IMR-90 (cell line): ENCODE data around the gene TRPM4. TPM values are rescaled to one million over a fixed set of nuclear protein-coding genes. Genes with fewer than 3 reads are reported as not detected.

ENCODE experiments used
- ATAC-seq: fragments of 200-7000 bp; cut with Tn5 transposase; 2 replicates; pipeline ENCODE4 v1.9.1; 2020; ENCODE audit warnings: low read depth, mild to moderate bottlenecking, moderate library complexity
- Bru-seq: library from RNA; stranded (reverse); fragments of 400-500 nt; gene quantifications from one replicate; lab custom pipeline; 2021; lab: Mats Ljungman, UMichigan
- BruChase-seq, 2 experiments: library from RNA; stranded (reverse); fragments of 400-500 nt; gene quantifications; one replicate each; lab custom pipeline; 2021; lab: Mats Ljungman, UMichigan
- BruUV-seq: library from RNA; stranded (reverse); fragments of 400-500 nt; replicated peaks from 2 replicates; lab custom pipeline; 2021; lab: Mats Ljungman, UMichigan
- CTCF ChIA-PET: fragments of 300-600 bp; formaldehyde crosslinking; extraction: SDS; loops from one replicate; lab custom pipeline; 2021; ENCODE audit warnings: antibody characterized with exemption; lab: Yijun Ruan, JAX
- POLR2A ChIA-PET: fragments of 300-600 bp; sonication (Branson Sonifier 250); formaldehyde crosslinking; loops from one replicate; lab custom pipeline; 2022; ENCODE audit warnings: antibody characterized with exemption; ENCODE audit not compliant: unreplicated experiment; lab: Charles Lee
- DNase-seq: peaks from one replicate; pipeline ENCODE4 v3.0.0; 2013
- H2AFZ ChIP-seq: replicated peaks from 2 replicates; pipeline ENCODE3; 2013; ENCODE audit warnings: low read length, mild to moderate bottlenecking; ENCODE audit not compliant: poor library complexity
- H2AK5ac ChIP-seq: 2 replicates; pipeline ENCODE4 v1.6.1; 2013; ENCODE audit warnings: low read depth, low read length, inconsistent platforms
- H2AK9ac ChIP-seq: replicated peaks from 2 replicates; pipeline ENCODE3; 2013; ENCODE audit warnings: mild to moderate bottlenecking, low read depth, low read length, moderate library complexity; ENCODE audit not compliant: poor library complexity
- H2BK120ac ChIP-seq: 2 replicates; pipeline ENCODE4 v1.6.1; 2013; ENCODE audit warnings: low read depth, low read length, inconsistent platforms
- H2BK15ac ChIP-seq: 3 replicates; pipeline ENCODE4 v1.6.1; 2013; ENCODE audit warnings: low read depth, low read length, inconsistent platforms
- H2BK20ac ChIP-seq: 2 replicates; pipeline ENCODE4 v1.6.1; 2013; ENCODE audit warnings: low read depth, mild to moderate bottlenecking, inconsistent platforms, low read length, moderate library complexity
- H2BK5ac ChIP-seq: 2 replicates; pipeline ENCODE4 v1.6.1; 2013; ENCODE audit warnings: mild to moderate bottlenecking, low read depth, low read length, inconsistent platforms; ENCODE audit not compliant: poor library complexity, severe bottlenecking
- H3K14ac ChIP-seq: replicated peaks from 2 replicates; pipeline ENCODE4 v1.6.1; 2013; ENCODE audit warnings: low read depth, low read length, inconsistent platforms
- H3K18ac ChIP-seq: 2 replicates; pipeline ENCODE4 v1.6.1; 2013; ENCODE audit warnings: low read depth, low read length, control low read depth
- H3K23ac ChIP-seq: 2 replicates; pipeline ENCODE4 v1.6.1; 2013; ENCODE audit warnings: low read depth, low read length, inconsistent platforms
- H3K27ac ChIP-seq: 2 replicates; pipeline ENCODE4 v1.5.1; 2013; ENCODE audit warnings: mild to moderate bottlenecking, control low read depth, low read length; ENCODE audit not compliant: insufficient read depth
- H3K27me3 ChIP-seq: 2 replicates; pipeline ENCODE4 v1.6.1; 2013; ENCODE audit warnings: low read length; ENCODE audit not compliant: control insufficient read depth, insufficient read depth
- H3K36me3 ChIP-seq: 2 replicates; pipeline ENCODE4 v1.6.1; 2013; ENCODE audit warnings: low read length, mixed read lengths; ENCODE audit not compliant: control insufficient read depth, insufficient read depth
- H3K4ac ChIP-seq: 2 replicates; pipeline ENCODE4 v1.6.1; 2013; ENCODE audit warnings: low read depth, low read length, inconsistent platforms
- H3K4me1 ChIP-seq: 2 replicates; pipeline ENCODE4 v1.6.1; 2013; ENCODE audit warnings: low read length, mixed read lengths; ENCODE audit not compliant: control insufficient read depth, insufficient read depth
- H3K4me2 ChIP-seq: 2 replicates; pipeline ENCODE4 v1.6.1; 2013; ENCODE audit warnings: low read depth, mild to moderate bottlenecking, control low read depth, low read length, moderate library complexity
- H3K4me3 ChIP-seq: 2 replicates; pipeline ENCODE4 v1.5.1; 2013; ENCODE audit warnings: low read depth, mild to moderate bottlenecking, control low read depth, low read length, moderate library complexity; ENCODE audit not compliant: insufficient read depth
- H3K56ac ChIP-seq: 2 replicates; pipeline ENCODE4 v1.6.1; 2013; ENCODE audit warnings: low read length, inconsistent platforms; ENCODE audit not compliant: insufficient read depth; ENCODE audit errors: extremely low read depth
- H3K79me1 ChIP-seq, 2 experiments: 2 replicates each; pipeline ENCODE4 v1.6.1; 2013; ENCODE audit warnings: low read length in 2 of 2, inconsistent platforms in 1 of 2, low read depth in 1 of 2
- H3K9ac ChIP-seq: 2 replicates; pipeline ENCODE4 v1.6.1; 2013; ENCODE audit warnings: low read depth, low read length, control low read depth
- H3K9me1 ChIP-seq: 2 replicates; pipeline ENCODE4 v1.6.1; 2013; ENCODE audit warnings: low read length, inconsistent platforms; ENCODE audit not compliant: insufficient read depth
- H3K9me3 ChIP-seq: 2 replicates; pipeline ENCODE4 v1.6.1; 2013; ENCODE audit warnings: low read length; ENCODE audit not compliant: control insufficient read depth, insufficient read depth
- H4K20me1 ChIP-seq: 2 replicates; pipeline ENCODE4 v1.6.1; 2013; ENCODE audit warnings: low read length, inconsistent platforms; ENCODE audit not compliant: insufficient read depth
- H4K5ac ChIP-seq: 2 replicates; pipeline ENCODE4 v1.6.1; 2013; ENCODE audit warnings: mild to moderate bottlenecking, low read depth, low read length, control low read depth
- H4K8ac ChIP-seq, 2 experiments: 2 replicates each; pipeline ENCODE4 v1.6.1; 2013; ENCODE audit warnings: low read depth in 2 of 2, low read length in 2 of 2, control low read depth in 1 of 2, inconsistent platforms in 1 of 2
- H4K91ac ChIP-seq: 2 replicates; pipeline ENCODE4 v1.6.1; 2013; ENCODE audit warnings: low read depth, low read length, inconsistent platforms; ENCODE audit not compliant: insufficient read depth
- MAZ ChIP-seq: IDR thresholded peaks from 2 replicates; pipeline ENCODE4 v1.6.1; 2012; ENCODE audit warnings: low read depth, mild to moderate bottlenecking, low read length, improper control_type of control experiment, moderate library complexity, borderline replicate concordance
- MXI1 ChIP-seq: IDR thresholded peaks from 2 replicates; pipeline ENCODE4 v1.6.1; 2012; ENCODE audit warnings: low read depth, mild to moderate bottlenecking, low read length, moderate library complexity, borderline replicate concordance
- NFE2L2 ChIP-seq: fragments of 150-350 bp; IDR thresholded peaks from 2 replicates; pipeline ENCODE4 v1.6.1; 2016; ENCODE audit warnings: low read depth, mild to moderate bottlenecking, low read length
- POLR2A ChIP-seq: IDR thresholded peaks from 2 replicates; pipeline ENCODE4 v1.6.1; 2012; ENCODE audit warnings: mild to moderate bottlenecking, low read depth, low read length
- WGBS, 2 experiments: methylation state at CpG; one replicate each; pipeline versions ENCODE4 v1.1.5 to v1.1.7; 2013; ENCODE audit warnings: missing lambda C conversion rate in 2 of 2; ENCODE audit not compliant: insufficient read length in 1 of 2; ENCODE audit errors: extremely low coverage in 2 of 2; 5-methylcytosine and 5-hydroxymethylcytosine counted together
- dilution Hi-C: fragments of 300-500 bp; cut with HindIII; formaldehyde crosslinking; loops from one replicate; pipeline ENCODE4 v1.14.3; 2018; ENCODE audit warnings: low sequenced_read_pairs; ENCODE audit not compliant: unreplicated experiment
- in situ Hi-C: fragments of 300-500 bp; cut with MboI; formaldehyde crosslinking; loops from 3 replicates; pipeline ENCODE4 v1.14.3; 2019; ENCODE audit warnings: low sequenced_read_pairs, inconsistent platforms, mixed read lengths
- intact Hi-C: fragments of 100-400 bp; cut with micrococcal nuclease; formaldehyde crosslinking; loops from 2 replicates; pipeline ENCODE4 v1.10.0; 2022
- long read RNA-seq: library from polyadenylated mRNA; unstranded; transcript quantifications from one replicate; pipeline ENCODE4 v2.0.0, GENCODE V29; 2021; ENCODE audit not compliant: unreplicated experiment
- polyA plus RNA-seq, 3 experiments: library from polyadenylated mRNA; depleted of rRNA; stranded (reverse); fragments of >200 nt; gene quantifications; 2 replicates each; pipeline ENCODE4 v1.2.3, GENCODE V29; 2012; ENCODE audit warnings: low replicate concordance in 1 of 3
- total RNA-seq: library from RNA; depleted of rRNA; stranded (reverse); fragments of >200 nt; gene quantifications from 2 replicates; pipeline ENCODE4 v1.2.3, GENCODE V29; 2012; rRNA removed

TRPM4 gene
- total RNA-seq = 1.9 and 2.2 TPM in 2 replicates
- polyA plus RNA-seq (2012; rRNA removed) = 17.4 and 19.7 TPM in 2 replicates
- polyA plus RNA-seq (2012; cell fraction: cytosol; rRNA removed) = 10.1 and 12.8 TPM in 2 replicates
- polyA plus RNA-seq (2012; cell fraction: nucleus; rRNA removed; ENCODE audit: low replicate concordance) = 115 and 216 TPM in 2 replicates
- percentile 69 among the genes with signal in this experiment for Bru-seq, nascent RNA
- BruChase-seq, experiment 1, labeled RNA remaining after a 6-hour chase = percentile 78 among the genes with signal in this experiment
- percentile 77 among the genes with signal in this experiment for BruChase-seq, experiment 2, labeled RNA remaining after a 2-hour chase
- long read RNA-seq, full-length matches to known transcripts = 9 of 42 reads
- long read RNA-seq, partial matches to known transcripts = 28 of 42 reads
- long read RNA-seq, other reads (novel, unspliced or antisense) = 5 of 42 reads

DNA sequence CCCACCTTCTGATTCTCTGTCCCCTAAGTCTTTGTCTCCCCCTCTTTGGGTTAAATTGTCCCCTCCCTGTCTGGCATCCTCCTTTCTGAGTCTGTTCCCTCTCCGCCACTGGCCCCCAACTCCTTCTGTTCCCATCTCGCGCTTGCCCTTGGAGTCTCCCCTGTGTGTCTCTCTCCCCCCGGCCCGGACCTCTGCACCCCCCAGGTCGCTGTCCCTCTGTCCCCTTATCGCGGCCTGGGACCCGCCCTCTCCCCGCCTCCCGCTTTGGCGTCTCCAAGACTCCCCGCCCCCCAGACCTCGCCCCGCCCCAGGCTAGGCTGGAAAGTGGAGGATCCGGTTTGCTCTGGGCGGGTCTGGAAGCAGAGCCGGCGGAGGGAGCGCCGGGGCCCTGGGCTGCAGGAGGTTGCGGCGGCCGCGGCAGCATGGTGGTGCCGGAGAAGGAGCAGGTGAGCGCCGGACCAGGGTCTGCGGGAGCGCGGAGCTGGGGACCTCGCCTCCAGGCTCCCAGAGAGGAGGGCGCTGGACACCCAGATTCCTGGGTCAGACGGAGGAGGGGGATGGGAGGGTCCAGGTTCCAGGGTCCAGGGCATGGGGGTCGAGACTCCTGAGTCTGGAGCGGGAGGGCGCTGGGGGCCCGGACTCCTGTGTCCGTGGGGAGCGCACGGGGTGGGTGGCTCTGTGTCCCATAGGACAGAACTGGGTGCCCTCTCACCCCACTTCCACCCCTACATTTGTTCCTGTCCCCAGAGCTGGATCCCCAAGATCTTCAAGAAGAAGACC lies at the start of gene TRPM4:
Gene TRPM4 (plus strand): TSS at position 348 of the 780 bp plus-strand sequence. CDS start 75 bp downstream, at position 423.
- H2BK15ac ChIP-seq = no peak within 1 kb of the TSS
- H2AFZ ChIP-seq = peak within 1 kb of the TSS; percentile 98
- H2AK5ac ChIP-seq = peak within 1 kb of the TSS; percentile 1; the same call in 1 of the 2 replicates
- peaks cover 8% of the 10 kb centered on the region; the same call in 1 of the 2 replicates for H3K27me3 ChIP-seq
- H3K18ac ChIP-seq = no peak within 1 kb of the TSS; the same call in 1 of the 2 replicates
- H3K56ac ChIP-seq = peak within 1 kb of the TSS; percentile 51; the same call in 1 of the 2 replicates
- H4K5ac ChIP-seq = no peak within 1 kb of the TSS; the same call in 1 of the 2 replicates
- H3K4me1 ChIP-seq = peaks cover 2% of the 10 kb centered on the region; the same call in 1 of the 2 replicates
- H3K23ac ChIP-seq = peak within 1 kb of the TSS; percentile 21
- no peaks in the 10 kb centered on the region for H3K9me3 ChIP-seq
- peak within 1 kb of the TSS; percentile 93 for H2AK9ac ChIP-seq
- no peaks in the 10 kb centered on the region; the same call in 1 of the 2 replicates for H3K36me3 ChIP-seq
- peaks cover 8 to 32% of the 10 kb centered on the region in 2 experiments; a peak in 3 of 4 replicates for H3K79me1 ChIP-seq
- peak within 1 kb of the TSS; percentile 37 for H2BK5ac ChIP-seq
- peak within 1 kb of the TSS; percentile 74 for H3K4ac ChIP-seq
- no peaks in the 10 kb centered on the region; the same call in 1 of the 2 replicates for H4K20me1 ChIP-seq
- peaks cover 5% of the 10 kb centered on the region; the same call in 1 of the 2 replicates for H3K9me1 ChIP-seq
- peak; percentile 47; the same call in 1 of the 2 replicates for TF ChIP-seq MXI1
- TF ChIP-seq MAZ = peak; percentile 38; the same call in 1 of the 2 replicates
- TF ChIP-seq NFE2L2 = no peak
- TF ChIP-seq POLR2A = 0 out of 2 replicates have a peak, but pooled peaks have one; percentile 36
- DNase-seq = peak; percentile 61
- POLR2A ChIA-PET = no interaction called here
- H4K8ac ChIP-seq = peak within 1 kb of the TSS; percentile 31 to 92; a peak in 2 of 4 replicates
- ATAC-seq = peak; percentile 99
- WGBS, 2 experiments = 0% methylated on average over 3 of the region's 41 CpGs; no CpG with 5 or more reads in 1 of the 2 experiments
- no peak within 1 kb of the TSS for H4K91ac ChIP-seq
- H3K9ac ChIP-seq = peak within 1 kb of the TSS; percentile 86
- peak within 1 kb of the TSS; percentile 88 for H3K4me2 ChIP-seq
- H2BK120ac ChIP-seq = no peak within 1 kb of the TSS
- dilution Hi-C loops = no loop called here
- H3K14ac ChIP-seq = peak within 1 kb of the TSS; percentile 90
- H3K4me3 ChIP-seq = peak within 1 kb of the TSS; percentile 97
- in situ Hi-C loops = no loop called here
- peak within 1 kb of the TSS; percentile 64 for H3K27ac ChIP-seq
- no peak within 1 kb of the TSS for H2BK20ac ChIP-seq
- intact Hi-C loops = no loop called here
- BruUV-seq = no TSS peak
- CTCF ChIA-PET = no interaction called here
